Heart left ventricle (tissue), 16 donors: ENCODE results near the gene MAN1B1. TPM values are rescaled to one million over a fixed set of nuclear protein-coding genes. Genes with fewer than 3 reads are reported as not detected.
A peak's percentile ranks its signal among the peaks of the same experiment; 100 is the strongest.

Experiments used
- ATAC-seq, 4 donors: fragments of 200-7000 bp; cut with Tn5 transposase; one replicate each; pipeline ENCODE4 v1.9.1; 2020 to 2022; ENCODE audit warnings: moderate library complexity in 4 of 4, mild to moderate bottlenecking in 3 of 4, moderate number of reproducible peaks in 1 of 4
- DNase-seq, 5 donors: peaks; one replicate each; pipeline ENCODE4 v3.0.0-alpha.2; 2020
- H3K27ac ChIP-seq, 12 donors: fragments of 200-600 bp; sonication (generic) in 4 of 12; one replicate each; pipeline versions ENCODE4 v1.5.0 to v1.8.0; 2016 to 2022; ENCODE audit warnings: mild to moderate bottlenecking in 2 of 12
- H3K27me3 ChIP-seq, 9 donors: fragments of 200-600 bp; sonication (generic) in 2 of 9; one replicate each; pipeline versions ENCODE4 v1.5.1 to v1.8.0; 2016 to 2022; ENCODE audit warnings: mild to moderate bottlenecking in 3 of 9
- H3K36me3 ChIP-seq, 9 donors: fragments of 200-600 bp; sonication (generic) in 2 of 9; one replicate each; pipeline versions ENCODE4 v1.5.0 to v1.8.0; 2018 to 2022; ENCODE audit warnings: mild to moderate bottlenecking in 2 of 9
- H3K4me1 ChIP-seq, 12 donors: fragments of 200-600 bp; sonication (generic) in 4 of 12; one replicate each; pipeline versions ENCODE4 v1.5.0 to v1.8.0; 2016 to 2022; ENCODE audit warnings: mild to moderate bottlenecking in 3 of 12
- H3K4me3 ChIP-seq, 12 donors: fragments of 200-600 bp; sonication (generic) in 4 of 12; one replicate each; pipeline versions ENCODE4 v1.5.0 to v1.8.0; 2017 to 2022; ENCODE audit warnings: mild to moderate bottlenecking in 9 of 12, moderate library complexity in 4 of 12
- H3K9me3 ChIP-seq, 12 donors: fragments of 200-600 bp; sonication (generic) in 4 of 12; one replicate each; pipeline versions ENCODE4 v1.5.0 to v1.8.0; 2016 to 2022; ENCODE audit warnings: mild to moderate bottlenecking in 1 of 12
- POLR2A ChIP-seq, 2 donors: fragments of 450-650 bp; IDR thresholded peaks; one replicate each; pipeline ENCODE4 v1.6.1; 2017; ENCODE audit warnings: antibody characterized with exemption in 2 of 2, mild to moderate bottlenecking in 2 of 2, moderate library complexity in 2 of 2
- WGBS, 4 donors: extraction: QIAGEN DNeasy Blood & Tissue Kit in 2 of 4; methylation state at CpG; one replicate each; pipeline versions ENCODE4 v1.1.5 to v1.1.7; 2013 to 2018; 5-methylcytosine and 5-hydroxymethylcytosine counted together
- intact Hi-C, 10 donors: fragments of 100-400 bp; cut with DNase I; formaldehyde crosslinking; loops; one replicate each; pipeline versions ENCODE4 v1.11.1 to v1.14.2; 2022
- polyA plus RNA-seq, 2 donors: library from polyadenylated mRNA; stranded (reverse); fragments of 200-250 nt; gene quantifications; one replicate each; pipeline ENCODE4 v1.2.3, GENCODE V29; 2013
- total RNA-seq, 9 donors: library from RNA; depleted of rRNA in 2 of 9; stranded (reverse); fragments of >200 nt in 2 of 9; fragmentation: NEBNext Ultra II Directional in 3 of 9; extraction: Animal tissue kit (Norgen Biotek cat#: 25700) in 3 of 9; gene quantifications; one replicate each; pipeline versions ENCODE4 v1.1.0 to v1.2.4, GENCODE V29; 2016 to 2023
- TF ChIP-seq, protein P1 (sequence below), 12 donors: fragments of 200-600 bp; sonication (generic) in 4 of 12; IDR thresholded peaks; one replicate each; pipeline versions ENCODE4 v1.5.0 to v1.8.0; 2018 to 2022; ENCODE audit warnings: antibody characterized with exemption in 12 of 12, mild to moderate bottlenecking in 5 of 12
- donor health status: ischemic (EF 13 %, LVEDD 7.1; RV severe dilation, severe dysfunction).
- donor health status: healthy with polysubstance abuse.
- donor health status: DM: no; HTN: yes; CAD: no.
- donor health status: DM: no; HTN: no; CAD: no.
- donor health status: ischemic (EF 25% LVEDD 6.9; RV normal size, moderate dysfunction).
- donor health status: ischemic (EF 25% LVEDD 5.7; RV mildly dilated, moderate dysfunction).
- donor health status: healthy.
- donor health status: DM: yes; HTN: yes; CAD: no.
- donor health status: ischemic (EF 35%, LVEDD 5.7; RV mildly dilated, moderate dysfunction).
- donor health status: nonischemic (EF 11% LVEDD 7.7; RV severe dilation, severe dysfunction).
- donor health status: DM: yes; HTN: yes; CAD: no.
- donor health status: PGD.
- donor health status: ischemic (EF 29% LVEDD 5.4; RV normal size, mild dysfunction).
- donor health status: nonischemic (EF 23%, LVEDD 6.1; RV moderate dilation, normal function).

Gene MAN1B1
- total and polyA plus RNA-seq, 11 donors: 17.6 to 40.6 (median 24.6) TPM

DNA sequence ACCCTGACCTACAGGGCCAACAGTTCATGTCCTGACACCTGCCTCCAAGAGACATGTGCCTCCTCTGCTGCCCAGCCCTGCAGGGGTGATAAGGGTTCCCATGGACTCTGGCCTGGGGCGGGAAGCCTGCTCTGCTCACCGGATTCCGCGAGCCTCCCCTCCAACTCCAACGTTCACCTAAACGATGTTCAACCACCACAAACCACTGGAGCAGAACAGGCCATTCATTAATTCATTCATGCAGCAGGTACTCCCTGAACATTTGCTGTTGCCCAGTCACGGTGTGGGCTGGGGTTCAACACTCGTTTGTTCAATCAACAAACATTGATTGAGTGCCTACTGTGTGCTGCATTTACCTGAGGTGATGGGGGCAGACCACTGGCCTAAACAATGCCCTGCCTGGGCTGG is 12.8 kb upstream of the MAN1B1 start:
- intact Hi-C loops: no loop called here
- H3K27ac ChIP-seq: peak overlapping the region in 1 of 12 donors; percentile 42
- DNase-seq (no peak), ATAC-seq (no peak)
- TF ChIP-seq, protein P1, sequence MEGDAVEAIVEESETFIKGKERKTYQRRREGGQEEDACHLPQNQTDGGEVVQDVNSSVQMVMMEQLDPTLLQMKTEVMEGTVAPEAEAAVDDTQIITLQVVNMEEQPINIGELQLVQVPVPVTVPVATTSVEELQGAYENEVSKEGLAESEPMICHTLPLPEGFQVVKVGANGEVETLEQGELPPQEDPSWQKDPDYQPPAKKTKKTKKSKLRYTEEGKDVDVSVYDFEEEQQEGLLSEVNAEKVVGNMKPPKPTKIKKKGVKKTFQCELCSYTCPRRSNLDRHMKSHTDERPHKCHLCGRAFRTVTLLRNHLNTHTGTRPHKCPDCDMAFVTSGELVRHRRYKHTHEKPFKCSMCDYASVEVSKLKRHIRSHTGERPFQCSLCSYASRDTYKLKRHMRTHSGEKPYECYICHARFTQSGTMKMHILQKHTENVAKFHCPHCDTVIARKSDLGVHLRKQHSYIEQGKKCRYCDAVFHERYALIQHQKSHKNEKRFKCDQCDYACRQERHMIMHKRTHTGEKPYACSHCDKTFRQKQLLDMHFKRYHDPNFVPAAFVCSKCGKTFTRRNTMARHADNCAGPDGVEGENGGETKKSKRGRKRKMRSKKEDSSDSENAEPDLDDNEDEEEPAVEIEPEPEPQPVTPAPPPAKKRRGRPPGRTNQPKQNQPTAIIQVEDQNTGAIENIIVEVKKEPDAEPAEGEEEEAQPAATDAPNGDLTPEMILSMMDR (IDR thresholded peaks at IDR 0.05): no peak
- TF ChIP-seq POLR2A (IDR thresholded peaks at IDR 0.05): no peak
- H3K9me3 ChIP-seq: no peaks in the 10 kb centered on the region
- peaks cover 0 to 8% (median 4%) of the 10 kb centered on the region in 9 donors for H3K27me3 ChIP-seq
- H3K4me1 ChIP-seq: peaks cover 5 to 64% (median 22%) of the 10 kb centered on the region in 12 donors
- peaks cover 0 to 8% (median 4%) of the 10 kb centered on the region in 9 donors for H3K36me3 ChIP-seq
- WGBS, 4 donors: 90 to 96% (median 92%) methylated on average over 8 of the region's 8 CpGs
- H3K4me3 ChIP-seq: no peak overlapping the region

DNA sequence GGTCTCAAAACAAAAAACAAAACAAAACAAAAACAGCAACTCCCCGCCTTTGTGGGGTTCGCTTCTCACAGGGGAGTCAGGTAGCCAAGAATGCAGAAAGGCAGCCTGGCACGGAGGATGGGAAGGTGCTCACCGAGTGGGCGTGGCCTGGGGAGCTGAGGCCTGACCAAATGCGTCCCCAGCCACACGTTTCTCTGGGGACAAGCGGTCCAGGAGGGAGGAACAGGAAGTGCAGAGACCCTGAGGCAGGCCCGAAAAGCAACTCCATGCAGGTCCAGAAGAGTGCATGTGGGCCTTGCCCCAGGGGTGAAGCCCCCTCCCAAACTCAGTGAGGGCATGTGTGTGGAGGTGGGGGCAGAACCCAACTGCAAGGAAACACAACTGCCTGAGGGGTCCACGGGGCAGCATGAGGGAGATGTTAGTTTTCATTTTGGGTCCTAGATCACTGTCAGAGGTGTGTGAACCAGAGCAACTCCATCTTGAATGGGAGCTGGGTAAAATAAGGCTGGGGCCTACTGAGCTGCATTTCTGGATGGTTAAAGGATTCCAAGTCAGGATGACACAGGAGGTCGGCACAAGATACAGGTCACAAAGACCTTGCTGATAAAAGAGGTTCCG is 12.0 kb upstream of the MAN1B1 start:
- no peaks in the 10 kb centered on the region for H3K9me3 ChIP-seq
- WGBS, 4 donors: 85 to 91% (median 88%) methylated on average over 12 of the region's 12 CpGs
- DNase-seq (peak in 2 of 5 donors; percentile 16 to 19), ATAC-seq (no peak)
- no peak overlapping the region for H3K4me3 ChIP-seq
- intact Hi-C loops: no loop called here
- peaks cover 0 to under 1% (median 0%) of the 10 kb centered on the region in 9 donors for H3K27me3 ChIP-seq
- peaks cover 5 to 62% (median 20%) of the 10 kb centered on the region in 12 donors for H3K4me1 ChIP-seq
- H3K27ac ChIP-seq: no peak overlapping the region
- TF ChIP-seq, protein P1 (IDR thresholded peaks at IDR 0.05): no peak
- TF ChIP-seq POLR2A (IDR thresholded peaks at IDR 0.05): no peak
- H3K36me3 ChIP-seq: peaks cover 0 to 15% (median 11%) of the 10 kb centered on the region in 9 donors

DNA sequence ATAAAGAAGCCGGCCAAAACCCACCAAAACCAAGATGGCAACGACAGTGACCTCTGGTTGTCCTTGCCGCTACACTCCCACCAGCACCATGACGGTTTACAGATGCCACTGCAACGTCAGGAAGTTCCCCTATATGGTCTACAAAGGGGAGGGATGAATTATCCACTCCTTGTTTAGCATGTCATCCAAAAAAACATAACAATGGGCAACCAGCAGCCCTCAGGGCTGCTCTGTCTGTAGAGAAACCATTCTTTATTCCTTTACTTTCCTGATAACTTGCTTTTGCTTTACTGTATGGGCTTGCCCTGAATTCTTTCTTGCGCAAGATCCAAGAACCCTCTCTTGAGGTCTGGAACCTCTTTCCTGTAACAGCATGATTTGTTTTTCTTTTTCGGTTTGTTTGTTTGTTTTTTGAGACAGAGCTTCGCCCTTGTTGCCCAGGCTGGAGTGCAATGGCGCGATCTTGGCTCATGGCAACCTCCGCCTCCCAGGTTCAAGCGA is 11.5 kb upstream of the MAN1B1 start:
- Histone ChIP-seq H3K27me3 (no peaks in the 10 kb centered on the region), H3K9me3 (no peaks in the 10 kb centered on the region), H3K36me3 (peaks cover 0 to 21% (median 17%) of the 10 kb centered on the region in 9 donors), H3K4me3 (no peak overlapping the region), H3K27ac (no peak overlapping the region), H3K4me1 (peaks cover 5 to 62% (median 19%) of the 10 kb centered on the region in 12 donors)
- DNase-seq (no peak), ATAC-seq (no peak)
- TF ChIP-seq POLR2A (IDR thresholded peaks at IDR 0.05): no peak
- TF ChIP-seq, protein P1 (IDR thresholded peaks at IDR 0.05): no peak
- 87 to 92% (median 89%) methylated on average over 12 of the region's 12 CpGs for WGBS, 4 donors
- intact Hi-C loops: no loop called here

DNA sequence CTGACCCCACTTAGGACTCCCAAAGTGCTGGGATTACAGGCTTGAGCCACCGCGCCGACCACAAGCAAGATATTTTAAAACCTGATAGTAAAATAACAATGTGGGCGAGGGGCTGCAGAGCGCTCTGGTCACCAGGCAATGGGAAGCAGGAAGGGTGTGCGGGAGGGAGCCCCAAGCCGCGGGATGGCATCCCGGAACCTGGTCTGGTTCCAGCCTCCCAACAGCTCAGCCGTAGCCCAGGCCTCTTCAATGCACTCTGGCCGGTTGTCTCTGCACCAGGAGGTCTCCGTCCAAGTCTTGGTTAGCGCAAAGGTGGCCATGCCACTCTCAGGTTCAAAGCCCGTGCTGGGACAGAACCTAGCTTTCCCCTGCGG is 10.2 kb upstream of the MAN1B1 start:
- no peaks in the 10 kb centered on the region for H3K27me3 ChIP-seq
- peaks cover 0 to 50% (median 11%) of the 10 kb centered on the region in 12 donors for H3K4me1 ChIP-seq
- peak overlapping the region in 10 of 12 donors; percentile 18 to 83 (median 64) for H3K27ac ChIP-seq
- WGBS, 4 donors: 64 to 74% (median 71%) methylated on average over 14 to 15 of the region's 15 CpGs
- peak overlapping the region in 11 of 12 donors; percentile 57 to 85 (median 72) for H3K4me3 ChIP-seq
- ATAC-seq (peak in 1 of 4 donors; percentile 8), DNase-seq (no peak)
- no peaks in the 10 kb centered on the region for H3K9me3 ChIP-seq
- intact Hi-C loops: no loop called here
- no peak for TF ChIP-seq POLR2A (IDR thresholded peaks at IDR 0.05)
- TF ChIP-seq, protein P1 (IDR thresholded peaks at IDR 0.05): no peak
- H3K36me3 ChIP-seq: peaks cover 0 to 34% (median 27%) of the 10 kb centered on the region in 9 donors
